Measurements from ENCODE around the gene CAPN5.
A peak's percentile ranks its signal among the peaks of the same experiment; 100 is the strongest.

The CAPN5 gene

GRCh38 chr11:77121876-77122575, 55.3 kb downstream of the CAPN5 start:
- DNase-seq: no peak

DNA sequence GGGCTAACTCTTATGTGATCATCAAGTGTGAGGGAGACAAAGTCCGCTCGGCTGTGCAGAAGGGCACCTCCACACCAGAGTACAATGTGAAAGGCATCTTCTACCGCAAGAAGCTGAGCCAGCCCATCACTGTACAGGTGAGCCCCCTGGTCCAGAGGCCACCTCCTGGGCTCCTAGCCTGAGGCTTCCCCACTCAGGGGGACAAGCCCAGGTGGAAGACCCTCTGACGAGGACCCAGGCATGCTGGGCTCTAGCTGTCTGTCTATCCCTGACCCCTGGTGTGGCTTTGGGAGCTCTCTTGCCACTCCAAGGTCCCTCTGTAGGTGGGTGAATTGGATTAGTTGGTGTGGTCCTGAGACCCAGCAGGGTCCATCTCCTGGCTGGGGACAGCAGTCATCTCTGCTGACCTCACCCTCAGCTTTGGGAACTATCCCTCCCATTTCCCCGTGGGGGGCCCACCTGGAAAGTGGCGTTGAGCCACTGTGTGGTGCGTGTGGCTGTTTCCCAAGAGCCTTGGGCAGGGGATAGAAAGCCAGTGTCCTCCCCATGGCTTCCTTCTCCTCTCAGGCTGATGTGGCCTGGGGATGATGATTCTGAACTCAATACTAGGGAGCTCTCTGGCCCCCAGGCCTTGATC, 55.9 kb downstream of the CAPN5 start:
- no peak for DNase-seq

DNA sequence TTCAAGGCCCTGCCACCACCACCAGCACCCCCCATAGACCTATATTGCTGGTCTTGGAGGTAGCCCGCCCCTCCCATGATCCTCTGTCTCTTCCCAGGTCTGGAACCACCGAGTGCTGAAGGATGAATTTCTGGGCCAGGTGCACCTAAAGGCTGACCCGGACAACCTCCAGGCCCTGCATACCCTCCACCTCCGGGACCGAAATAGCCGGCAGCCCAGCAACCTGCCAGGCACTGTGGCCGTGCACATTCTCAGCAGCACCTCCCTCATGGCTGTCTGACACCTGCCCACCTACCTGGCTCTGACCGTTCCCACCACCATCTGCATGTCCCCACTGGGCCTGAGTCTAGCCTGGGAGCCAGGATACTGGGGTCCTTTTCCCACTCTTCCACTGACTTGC, 56.8 kb downstream of the CAPN5 start:
- DNase-seq: no peak

- DNase-seq: no peak
Measured at GRCh38 chr11:77124041-77124440, 57.3 kb downstream of the CAPN5 start.

GRCh38 chr11:77124488-77124887, 57.7 kb downstream of the CAPN5 start:
- DNase-seq: no peak

DNA sequence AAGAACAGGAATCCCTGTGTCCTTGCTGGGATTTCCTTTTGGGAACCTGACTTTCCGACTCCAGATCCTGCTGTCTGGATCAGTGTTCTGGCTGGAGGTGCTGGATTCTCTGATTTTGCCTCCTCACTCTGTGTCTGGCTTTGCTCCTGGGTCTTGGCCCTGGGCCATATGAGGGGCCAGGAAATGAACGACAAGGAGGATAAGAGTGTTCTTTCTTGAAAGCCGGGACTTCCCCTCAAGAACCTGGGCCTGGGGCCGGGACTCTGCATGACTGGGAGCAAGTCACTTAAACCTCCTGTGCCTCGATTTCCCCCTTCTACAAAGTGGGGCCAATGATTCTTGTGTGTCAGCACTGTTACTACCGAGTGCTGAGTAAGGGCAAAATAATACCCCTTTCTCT, 58.4 kb downstream of the CAPN5 start:
- DNase-seq: no peak

- DNase-seq: no peak
Measured at GRCh38 chr11:77125695-77126094, 58.9 kb downstream of the CAPN5 start.

GRCh38 chr11:77126156-77126775, 59.5 kb downstream of the CAPN5 start:
- no peak for DNase-seq

DNA sequence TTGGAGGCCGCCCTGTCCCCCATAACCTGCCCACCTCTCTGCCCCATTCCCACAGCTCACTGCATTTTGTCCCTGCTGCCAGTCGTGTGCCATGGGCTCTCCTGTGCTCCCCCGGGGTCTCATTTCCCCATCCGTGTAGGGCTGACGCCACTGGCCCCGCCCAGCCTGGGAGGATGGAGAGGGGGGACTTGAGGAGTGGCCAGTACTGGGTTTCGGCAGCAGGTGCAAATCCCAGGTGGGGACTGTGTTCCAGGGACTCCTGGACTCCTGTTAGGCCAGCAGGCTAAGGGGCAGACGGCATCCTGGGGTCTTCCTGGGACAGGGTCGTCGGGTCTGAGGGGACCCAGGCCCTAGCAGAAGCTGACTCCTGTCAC, 60.1 kb downstream of the CAPN5 start:
- DNase-seq: no peak

DNA sequence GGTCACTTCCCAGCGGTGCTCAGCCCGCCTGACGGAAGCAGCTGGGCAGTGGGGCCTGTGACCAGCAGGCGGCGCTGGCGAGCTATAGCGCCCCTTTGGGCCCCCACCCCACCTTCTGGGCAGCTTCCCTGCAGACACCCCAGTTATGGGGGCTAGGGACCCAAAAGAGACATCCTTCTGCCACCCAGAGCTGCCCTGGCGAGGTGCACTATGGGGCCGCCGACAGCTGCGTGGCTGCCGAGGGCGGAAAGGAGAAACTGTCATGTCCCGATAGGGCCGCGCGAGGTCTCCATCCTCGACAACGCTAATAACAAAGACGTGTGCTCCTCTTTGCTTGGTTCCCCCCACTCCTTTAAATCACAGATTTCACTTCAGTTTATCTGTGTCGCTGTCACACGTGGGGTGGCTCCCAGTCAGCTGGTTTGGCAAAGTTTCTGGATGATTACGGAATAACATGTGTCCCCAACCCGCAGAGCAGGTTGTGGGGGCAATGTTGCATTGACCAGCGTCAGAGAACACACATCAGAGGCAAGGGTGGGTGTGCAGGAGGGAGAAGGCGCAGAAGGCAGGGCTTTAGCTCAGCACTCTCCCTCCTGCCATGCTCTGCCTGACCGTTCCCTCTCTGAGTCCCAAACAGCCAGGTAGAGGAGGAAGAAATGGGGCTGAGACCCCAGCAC, 60.6 kb downstream of the CAPN5 start:
- peak; percentile 15 to 43 for DNase-seq

- peak; percentile 17 to 72 for DNase-seq
Measured at GRCh38 chr11:77127920-77128691, 61.3 kb downstream of the CAPN5 start, which contains the start of gene MYO7A. MYO7A (plus strand) TSS chr11:77128246; CDS start chr11:77130635, 2,389 bp downstream.

DNA sequence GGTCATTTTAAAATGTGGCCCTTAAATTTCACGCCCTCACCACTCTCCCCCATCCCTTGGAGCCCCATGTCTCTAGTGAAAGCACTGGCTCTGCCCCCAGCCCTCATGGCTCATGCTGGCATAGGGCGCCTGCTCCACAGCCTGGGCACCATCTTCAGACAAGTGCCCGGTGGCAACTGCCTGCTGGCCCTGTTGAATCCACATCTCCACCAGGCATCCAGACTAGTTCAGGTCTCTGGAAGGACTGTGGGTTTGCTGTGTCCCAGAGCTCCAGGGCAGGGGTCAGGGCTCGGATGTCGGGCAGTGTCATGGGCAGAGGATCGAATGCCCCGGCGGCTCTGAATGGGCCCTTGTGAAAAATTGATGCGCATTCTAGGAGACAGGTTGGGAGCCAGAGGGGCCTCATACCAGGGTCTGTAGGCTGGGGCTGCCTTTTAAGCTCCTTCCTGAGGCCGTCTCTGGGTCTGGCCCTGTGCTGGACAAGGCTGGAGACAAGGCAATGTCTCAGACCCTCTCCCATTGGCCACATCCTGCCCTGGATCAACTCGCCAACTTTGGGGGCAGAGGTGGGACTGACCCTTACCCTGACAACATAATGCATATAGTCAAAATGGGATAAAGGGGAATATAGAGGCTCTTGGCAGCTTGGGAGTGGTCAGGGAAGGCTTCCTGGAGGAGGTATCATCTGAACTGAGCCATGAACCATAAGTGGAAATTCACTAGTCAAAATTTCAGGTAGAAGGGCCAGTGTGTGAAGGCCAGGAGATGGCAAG, 62.5 kb downstream of the CAPN5 start:
- DNase-seq: no peak

- no peak for DNase-seq
Measured at GRCh38 chr11:77129842-77130756, 63.3 kb downstream of the CAPN5 start.

GRCh38 chr11:77130763-77131513, 64.2 kb downstream of the CAPN5 start:
- peak in 1 of 2 donors; percentile 24 for DNase-seq

- no peak for DNase-seq
Measured at GRCh38 chr11:77131560-77131959, 64.8 kb downstream of the CAPN5 start.

GRCh38 chr11:77135069-77135468, 68.3 kb downstream of the CAPN5 start:
- no peak for DNase-seq

- DNase-seq: no peak
Measured at GRCh38 chr11:77136074-77136473, 69.3 kb downstream of the CAPN5 start.

DNA sequence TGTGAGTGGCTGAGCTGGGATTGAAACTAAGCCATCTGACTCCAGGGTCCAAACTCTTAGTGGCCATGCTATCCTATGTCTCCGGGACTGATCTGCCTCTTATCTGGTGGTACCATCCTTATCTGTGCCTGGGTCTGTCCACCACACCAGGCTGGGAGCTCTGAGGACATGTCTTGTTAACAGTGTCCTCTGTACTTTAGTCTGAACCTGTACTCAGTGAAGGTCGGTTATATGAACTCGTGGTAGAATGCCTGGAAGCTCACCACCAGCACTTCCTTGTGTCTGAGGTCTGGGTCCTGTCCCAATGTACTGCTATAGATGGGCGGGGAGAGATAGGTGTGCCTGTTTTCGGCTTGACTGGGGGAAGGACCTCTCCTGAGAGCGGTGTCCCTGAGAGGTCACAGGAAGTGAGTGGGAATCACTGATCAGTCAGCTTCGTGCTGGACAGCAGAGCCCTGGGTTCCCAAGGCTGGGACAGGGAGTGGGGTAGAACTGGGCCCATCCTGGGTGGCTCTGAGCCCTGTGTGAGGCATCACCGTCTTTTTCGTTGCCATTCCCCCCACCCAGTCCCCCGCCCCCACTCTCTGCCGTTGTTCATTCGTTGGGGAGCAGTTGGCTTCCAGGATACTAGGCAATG, 70.1 kb downstream of the CAPN5 start:
- no peak for DNase-seq

- DNase-seq: no peak
Measured at GRCh38 chr11:77137421-77137820, 70.7 kb downstream of the CAPN5 start.
